Hepatocyte (in vitro differentiated cells): Measurements from ENCODE around the gene GTF2E1. TPM values are rescaled to one million over a fixed set of nuclear protein-coding genes. Genes with fewer than 3 reads are reported as not detected.
"Not testable (repeated sequence)": the region's sequence is repeated elsewhere in the genome, so short reads cannot be mapped to it uniquely, and the experiment has no call there.

Experiments
- DNase-seq: peaks from one replicate; pipeline ENCODE4 v3.0.0-alpha.2; 2016; ENCODE audit warnings: low spot score
- H2AFZ ChIP-seq: fragments of 200-600 bp; sonication (generic); 2 replicates; pipeline ENCODE4 v1.6.0; 2016; ENCODE audit warnings: antibody characterized with exemption, mild to moderate bottlenecking
- H3K27ac ChIP-seq: fragments of 200-600 bp; sonication (generic); 2 replicates; pipeline ENCODE4 v1.5.1; 2016; ENCODE audit warnings: mild to moderate bottlenecking
- H3K27me3 ChIP-seq: fragments of 200-600 bp; sonication (generic); 2 replicates; pipeline ENCODE4 v1.6.1; 2016
- H3K36me3 ChIP-seq: fragments of 200-600 bp; sonication (generic); replicated peaks from 2 replicates; pipeline ENCODE4 v1.5.1; 2016; ENCODE audit warnings: low read depth; ENCODE audit not compliant: insufficient read depth
- H3K4me1 ChIP-seq: fragments of 200-600 bp; sonication (generic); 2 replicates; pipeline ENCODE4 v1.5.1; 2016; ENCODE audit warnings: mild to moderate bottlenecking, moderate library complexity; ENCODE audit not compliant: insufficient read depth
- H3K4me2 ChIP-seq: fragments of 200-600 bp; sonication (generic); 2 replicates; pipeline ENCODE4 v1.6.0; 2016
- H3K4me3 ChIP-seq: fragments of 200-600 bp; sonication (generic); 2 replicates; pipeline ENCODE4 v1.5.1; 2016; ENCODE audit warnings: mild to moderate bottlenecking
- H3K79me2 ChIP-seq: fragments of 200-600 bp; sonication (generic); 2 replicates; pipeline ENCODE4 v1.6.0; 2017; ENCODE audit warnings: mild to moderate bottlenecking
- H3K9me2 ChIP-seq: fragments of 200-600 bp; sonication (generic); replicated peaks from 2 replicates; pipeline ENCODE4 v1.6.0; 2017; ENCODE audit warnings: mild to moderate bottlenecking; ENCODE audit not compliant: insufficient read depth
- H3K9me3 ChIP-seq: fragments of 200-600 bp; sonication (generic); 2 replicates; pipeline ENCODE4 v1.5.1; 2016; ENCODE audit warnings: low read depth, mild to moderate bottlenecking
- H4K20me1 ChIP-seq: fragments of 200-600 bp; sonication (generic); 2 replicates; pipeline ENCODE4 v1.6.0; 2016; ENCODE audit warnings: mild to moderate bottlenecking; ENCODE audit not compliant: insufficient read depth, poor library complexity, severe bottlenecking
- EZH2 ChIP-seq: fragments of 200-600 bp; sonication (generic); IDR thresholded peaks from 2 replicates; pipeline ENCODE4 v1.6.1; 2016; ENCODE audit warnings: antibody characterized with exemption, mild to moderate bottlenecking, borderline replicate concordance
- EZH2phosphoT487 ChIP-seq: fragments of 200-600 bp; sonication (generic); IDR thresholded peaks from one replicate; pipeline ENCODE4 v1.6.1; 2018; ENCODE audit warnings: antibody characterized with exemption, mild to moderate bottlenecking, low read depth, moderate library complexity; ENCODE audit not compliant: unreplicated experiment, severe bottlenecking
- WGBS: methylation state at CpG from one replicate; pipeline ENCODE4 v1.1.6; 2016; ENCODE audit warnings: low lambda C conversion rate; ENCODE audit errors: missing lambda C conversion rate; 5-methylcytosine and 5-hydroxymethylcytosine counted together
- polyA plus RNA-seq: library from polyadenylated mRNA; unstranded; fragments of >200 nt; fragmentation: Nextera tagmentation; extraction: Ambion mirVana; gene quantifications from 2 replicates; pipeline ENCODE4 v1.2.1, GENCODE V29; 2016
- total RNA-seq: library from RNA; depleted of rRNA; stranded (reverse); fragments of >200 nt; gene quantifications from 2 replicates; pipeline ENCODE4 v1.2.3, GENCODE V29; 2014
- TF ChIP-seq, protein P1 (sequence below): fragments of 200-600 bp; sonication (generic); IDR thresholded peaks from 2 replicates; pipeline ENCODE4 v1.5.1; 2016; ENCODE audit warnings: antibody characterized with exemption, mild to moderate bottlenecking; ENCODE audit not compliant: poor library complexity

Gene GTF2E1
- total and polyA plus RNA-seq, 2 experiments from 2014 or later, result 7.5 to 9.2 TPM

DNA sequence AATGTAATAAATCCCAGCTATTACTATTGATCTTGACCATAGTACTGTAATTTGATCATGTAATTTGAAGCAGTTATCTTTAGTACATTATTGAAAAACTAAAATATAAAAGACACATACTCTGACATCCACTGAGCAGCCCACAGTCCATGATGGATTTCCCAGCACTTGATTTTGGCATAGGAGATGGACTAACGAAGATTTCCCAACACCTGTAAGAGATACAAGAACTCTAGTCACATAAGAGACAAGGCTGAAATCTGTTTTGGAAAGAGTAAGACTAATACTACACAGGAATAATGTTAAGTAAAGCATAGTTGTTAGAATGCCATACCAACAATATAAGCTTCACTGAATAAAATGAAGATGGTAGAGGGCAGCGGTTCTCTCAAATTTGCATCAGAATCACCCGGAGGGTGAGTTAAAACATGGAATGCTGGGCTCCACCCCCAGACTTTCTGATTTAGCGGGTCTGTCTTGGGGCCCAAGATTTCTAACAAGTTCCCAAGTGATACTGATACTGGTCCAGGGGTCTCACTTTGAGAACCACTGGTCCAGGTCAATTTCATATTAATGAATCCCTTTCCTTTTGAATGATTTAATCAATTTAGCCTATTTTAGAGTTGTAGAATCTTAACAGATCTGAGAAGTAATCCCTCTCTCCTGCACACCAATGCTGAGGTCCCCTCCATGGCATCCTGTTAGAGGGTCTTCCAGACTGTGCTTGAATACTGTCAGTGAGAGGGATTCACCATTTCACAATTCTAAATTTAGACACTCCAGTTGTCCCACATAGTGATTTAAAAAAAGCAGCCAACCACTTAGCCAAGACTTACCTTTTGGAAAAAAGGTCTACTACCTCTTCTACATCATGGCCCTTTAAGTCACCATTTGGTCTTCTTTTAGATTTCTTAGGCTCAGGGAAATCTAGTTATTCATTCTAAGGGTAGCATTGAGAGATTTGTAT lies 11.7 kb upstream of the GTF2E1 start:
- WGBS, result 93% methylated on average over 4 of the region's 4 CpGs
- Histone ChIP-seq H3K79me2 (no peaks in the 10 kb centered on the region), H3K9me3 (no peaks in the 10 kb centered on the region), H3K27ac (no peak overlapping the region), H3K36me3 (no peaks in the 10 kb centered on the region), H3K27me3 (no peaks in the 10 kb centered on the region), H3K9me2 (no peaks in the 10 kb centered on the region), H3K4me2 (no peak overlapping the region), H3K4me1 (no peaks in the 10 kb centered on the region), H2AFZ (no peak overlapping the region), H4K20me1 (no peaks in the 10 kb centered on the region), H3K4me3 (no peak overlapping the region)
- no peak for DNase-seq
- TF ChIP-seq, protein P1, sequence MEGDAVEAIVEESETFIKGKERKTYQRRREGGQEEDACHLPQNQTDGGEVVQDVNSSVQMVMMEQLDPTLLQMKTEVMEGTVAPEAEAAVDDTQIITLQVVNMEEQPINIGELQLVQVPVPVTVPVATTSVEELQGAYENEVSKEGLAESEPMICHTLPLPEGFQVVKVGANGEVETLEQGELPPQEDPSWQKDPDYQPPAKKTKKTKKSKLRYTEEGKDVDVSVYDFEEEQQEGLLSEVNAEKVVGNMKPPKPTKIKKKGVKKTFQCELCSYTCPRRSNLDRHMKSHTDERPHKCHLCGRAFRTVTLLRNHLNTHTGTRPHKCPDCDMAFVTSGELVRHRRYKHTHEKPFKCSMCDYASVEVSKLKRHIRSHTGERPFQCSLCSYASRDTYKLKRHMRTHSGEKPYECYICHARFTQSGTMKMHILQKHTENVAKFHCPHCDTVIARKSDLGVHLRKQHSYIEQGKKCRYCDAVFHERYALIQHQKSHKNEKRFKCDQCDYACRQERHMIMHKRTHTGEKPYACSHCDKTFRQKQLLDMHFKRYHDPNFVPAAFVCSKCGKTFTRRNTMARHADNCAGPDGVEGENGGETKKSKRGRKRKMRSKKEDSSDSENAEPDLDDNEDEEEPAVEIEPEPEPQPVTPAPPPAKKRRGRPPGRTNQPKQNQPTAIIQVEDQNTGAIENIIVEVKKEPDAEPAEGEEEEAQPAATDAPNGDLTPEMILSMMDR, result no peak
- no peak for TF ChIP-seq EZH2phosphoT487
- no peak for TF ChIP-seq EZH2

DNA sequence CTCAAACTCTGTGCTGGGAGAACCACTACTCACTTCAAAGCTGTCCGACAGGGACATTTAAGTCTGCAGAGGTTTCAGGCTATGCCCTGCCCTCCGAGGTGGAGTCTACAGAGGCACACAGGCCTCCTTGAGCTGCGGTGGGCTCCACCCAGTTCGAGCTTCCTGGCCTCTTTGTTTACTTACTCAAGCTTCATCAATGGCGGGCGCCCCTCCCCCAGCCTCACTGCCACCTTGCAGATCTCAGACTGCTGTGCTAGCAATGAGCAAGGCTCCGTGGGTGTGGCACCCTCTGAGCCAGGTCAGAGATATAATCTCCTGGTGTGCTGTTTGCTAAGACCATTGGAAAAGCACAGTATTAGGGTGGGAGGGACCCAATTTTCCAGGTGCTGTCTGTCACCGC lies 4.5 kb upstream of the GTF2E1 start:
- not testable (repeated sequence) for H3K27ac ChIP-seq, H3K4me3 ChIP-seq, H3K36me3 ChIP-seq, H3K4me1 ChIP-seq, H3K9me3 ChIP-seq, H3K9me2 ChIP-seq, H3K27me3 ChIP-seq, H3K4me2 ChIP-seq, H4K20me1 ChIP-seq, H2AFZ ChIP-seq, DNase-seq, H3K79me2 ChIP-seq
- WGBS, result 97% methylated on average over 8 of the region's 8 CpGs

DNA sequence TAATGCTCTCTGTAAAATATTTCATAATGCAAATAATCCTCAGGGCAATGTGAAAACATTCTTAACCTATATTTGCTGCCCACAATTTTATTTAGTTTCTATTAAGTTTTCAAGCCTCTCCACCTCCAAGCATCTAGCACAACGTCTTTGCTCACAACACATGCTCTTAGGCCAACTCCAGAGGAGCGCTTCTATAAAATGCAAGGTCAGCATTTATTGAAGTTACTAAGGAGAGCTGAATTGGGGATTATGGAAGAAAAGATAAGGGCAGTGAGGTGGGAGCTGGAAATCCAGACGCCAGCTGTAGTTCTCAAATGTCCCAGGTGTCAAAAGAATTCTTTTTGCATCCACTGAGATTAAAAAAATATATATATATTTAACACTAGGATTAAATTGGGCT lies 1.2 kb upstream of the GTF2E1 start:
- TF ChIP-seq EZH2phosphoT487 (no peak), EZH2 (no peak)
- TF ChIP-seq, protein P1, result no peak
- DNase-seq, result no peak
- no peak overlapping the region for H3K27ac ChIP-seq

DNA sequence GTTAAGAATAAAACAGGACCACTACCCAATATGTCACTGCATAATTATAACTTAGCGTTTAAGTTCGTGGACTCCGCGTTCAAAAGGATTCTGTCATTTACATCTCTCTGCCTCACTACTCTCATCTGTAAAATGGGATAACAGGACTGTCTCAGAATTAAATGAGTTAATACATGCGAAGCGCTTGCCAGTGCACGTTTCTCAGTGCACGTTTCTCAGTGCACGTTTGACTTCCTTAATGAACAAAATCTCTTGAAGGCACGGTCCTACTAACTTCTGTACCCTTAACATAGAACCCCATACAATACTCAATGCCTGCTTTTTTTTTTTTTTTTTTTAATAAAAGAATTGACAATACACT lies 727 bp upstream of the GTF2E1 start:
- Histone ChIP-seq H3K4me1 (peaks cover 8% of the 10 kb centered on the region), H3K27ac (peak overlapping the region; percentile 97), H4K20me1 (no peaks in the 10 kb centered on the region), H3K9me3 (no peaks in the 10 kb centered on the region), H3K27me3 (no peaks in the 10 kb centered on the region), H3K4me2 (peak overlapping the region; percentile 85), H3K4me3 (peak overlapping the region; percentile 40), H3K36me3 (no peaks in the 10 kb centered on the region), H3K79me2 (peaks cover 47% of the 10 kb centered on the region), H2AFZ (peak overlapping the region; percentile 48), H3K9me2 (no peaks in the 10 kb centered on the region)
- 21% methylated on average over 10 of the region's 10 CpGs for WGBS
- TF ChIP-seq, protein P1, result no peak
- TF ChIP-seq EZH2phosphoT487 (no peak), EZH2 (no peak)
- no peak for DNase-seq

More for the DNA sequence above, 1.2 kb upstream of the GTF2E1 start:
- no peaks in the 10 kb centered on the region for H3K9me3 ChIP-seq
- WGBS, result 57% methylated on average over 3 of the region's 3 CpGs
- H3K4me3 ChIP-seq, result peak overlapping the region; percentile 40
- peak overlapping the region; percentile 85 for H3K4me2 ChIP-seq
- H3K27me3 ChIP-seq, result no peaks in the 10 kb centered on the region
- peaks cover 8% of the 10 kb centered on the region for H3K4me1 ChIP-seq
- H2AFZ ChIP-seq, result peak overlapping the region; percentile 48
- no peaks in the 10 kb centered on the region for H3K9me2 ChIP-seq
- H4K20me1 ChIP-seq, result no peaks in the 10 kb centered on the region
- H3K36me3 ChIP-seq, result no peaks in the 10 kb centered on the region
- peaks cover 42% of the 10 kb centered on the region for H3K79me2 ChIP-seq
